CD4-positive, alpha-beta T cell treated with Interleukin-17A for 4 hours (primary cell): Measurements from ENCODE around the gene DLG5.
A peak's percentile ranks its signal among the peaks of the same experiment; 100 is the strongest.

Source experiments
- DNase-seq: peaks from one replicate; pipeline ENCODE4 v3.0.0-alpha.2; 2020; ENCODE audit warnings: mixed read lengths

The DLG5 gene

GRCh38 chr10:77811831-77812430 lies 114.6 kb downstream of the DLG5 start:
- DNase-seq = no peak

GRCh38 chr10:77810446-77811335 lies 115.9 kb downstream of the DLG5 start:
- DNase-seq = no peak

- no peak for DNase-seq
These were observed 117.2 kb downstream of the DLG5 start for GRCh38 chr10:77809336-77809735.

DNA sequence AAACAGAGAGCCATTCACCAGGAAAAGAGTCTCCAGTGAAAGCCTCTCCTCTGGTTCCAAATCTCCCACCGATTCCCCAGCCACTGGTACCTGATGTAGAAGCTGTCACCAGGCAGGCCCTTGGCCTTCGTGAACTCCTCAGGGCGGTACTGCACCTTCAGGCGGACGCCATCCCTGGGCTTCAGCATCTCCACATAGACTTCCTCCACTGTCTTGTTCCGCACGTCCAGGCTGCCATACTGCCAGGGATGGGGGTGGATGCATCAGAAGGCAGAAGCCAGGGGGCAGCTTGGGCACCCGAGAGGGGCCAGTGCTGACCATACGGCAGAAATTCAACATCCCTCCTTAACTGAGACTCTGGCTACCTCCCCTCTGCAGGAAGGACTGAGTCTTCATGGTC lies 118.8 kb downstream of the DLG5 start:
- DNase-seq = no peak

GRCh38 chr10:77806511-77807157 lies 119.9 kb downstream of the DLG5 start:
- DNase-seq = no peak

- DNase-seq = no peak
These were observed 120.9 kb downstream of the DLG5 start for GRCh38 chr10:77805676-77806075.

GRCh38 chr10:77804371-77804770 lies 122.2 kb downstream of the DLG5 start:
- DNase-seq = no peak

DNA sequence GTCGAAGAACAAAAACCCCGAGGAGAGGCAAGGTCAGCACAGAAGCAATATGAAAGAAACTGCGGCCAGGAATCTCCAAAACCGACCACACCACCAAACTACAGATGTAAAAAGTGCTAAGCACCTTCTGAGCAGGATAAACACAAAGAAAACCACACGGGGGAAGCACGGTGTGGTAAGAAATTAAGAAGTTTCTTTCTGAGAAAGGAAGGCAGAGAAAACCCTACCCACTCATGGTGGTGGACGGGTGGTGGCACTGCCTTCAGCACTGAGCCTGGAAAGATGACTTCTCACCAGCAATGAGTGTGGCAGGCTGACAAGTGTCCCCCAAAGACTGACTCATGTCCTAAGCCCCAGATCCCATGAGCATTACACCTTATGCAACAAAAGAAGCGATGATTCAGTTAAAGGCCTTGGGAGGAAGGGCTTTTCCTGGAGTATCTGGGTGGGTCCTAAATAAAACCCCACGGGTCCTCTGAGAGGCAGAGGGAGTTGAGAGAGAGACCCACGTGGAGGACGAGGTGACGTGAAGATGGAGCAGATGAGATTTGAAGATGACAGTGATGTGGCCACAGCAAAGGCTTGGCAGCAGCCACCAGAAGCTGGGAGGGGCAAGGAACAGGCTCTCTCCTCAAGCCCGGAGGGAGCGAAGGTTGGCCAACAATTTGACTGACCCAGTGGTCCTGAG lies 124.9 kb downstream of the DLG5 start:
- DNase-seq = peak; percentile 48

- DNase-seq = no peak
These were observed 125.8 kb downstream of the DLG5 start for GRCh38 chr10:77800738-77801266.

DNA sequence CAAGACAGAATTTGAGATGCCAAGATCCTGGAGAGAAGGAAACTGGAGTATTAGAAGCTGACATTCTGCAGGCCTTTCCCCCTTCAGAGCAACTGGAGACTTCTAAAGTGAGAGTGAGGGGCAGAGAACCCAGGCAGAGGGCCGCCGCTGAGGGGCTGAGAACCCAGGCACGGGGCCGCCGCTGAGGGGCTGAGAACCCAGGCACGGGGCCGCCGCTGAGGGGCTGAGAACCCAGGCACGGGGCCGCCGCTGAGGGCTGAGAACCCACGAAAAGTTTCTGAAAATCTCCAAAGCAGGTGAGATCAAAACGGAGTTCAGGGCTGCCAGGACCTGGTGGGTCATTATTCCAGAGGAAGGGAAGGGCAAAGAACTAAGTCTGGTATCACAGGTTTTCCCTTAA lies 126.2 kb downstream of the DLG5 start:
- no peak for DNase-seq

DNA sequence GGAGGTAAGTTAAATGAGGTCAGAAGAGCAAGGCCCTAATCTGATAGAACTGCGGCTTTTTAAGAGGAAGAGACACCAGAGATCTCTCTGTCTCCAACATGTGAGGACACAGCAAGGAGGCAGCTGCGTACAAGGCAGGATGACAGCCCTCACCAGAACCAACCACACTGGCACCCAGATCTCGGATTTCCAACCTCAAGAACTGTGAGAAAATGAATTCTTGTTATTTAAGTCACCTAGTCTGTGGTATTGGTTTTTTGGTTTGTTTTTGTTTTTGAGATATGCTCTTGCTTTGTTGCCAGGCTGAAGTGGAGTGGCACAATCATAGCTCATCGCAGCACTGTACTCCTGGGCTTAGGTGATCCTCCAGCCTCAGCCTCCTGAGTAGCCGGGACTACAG lies 127.2 kb downstream of the DLG5 start:
- no peak for DNase-seq

- no peak for DNase-seq
These were observed 127.6 kb downstream of the DLG5 start for GRCh38 chr10:77798940-77799339.

GRCh38 chr10:77796311-77796915 lies 130.1 kb downstream of the DLG5 start:
- no peak for DNase-seq

GRCh38 chr10:77795426-77796055 lies 131.0 kb downstream of the DLG5 start:
- no peak for DNase-seq

- no peak for DNase-seq
These were observed 132.1 kb downstream of the DLG5 start for GRCh38 chr10:77794256-77795142.

- DNase-seq = no peak
These were observed 132.7 kb downstream of the DLG5 start for GRCh38 chr10:77793831-77794230.

DNA sequence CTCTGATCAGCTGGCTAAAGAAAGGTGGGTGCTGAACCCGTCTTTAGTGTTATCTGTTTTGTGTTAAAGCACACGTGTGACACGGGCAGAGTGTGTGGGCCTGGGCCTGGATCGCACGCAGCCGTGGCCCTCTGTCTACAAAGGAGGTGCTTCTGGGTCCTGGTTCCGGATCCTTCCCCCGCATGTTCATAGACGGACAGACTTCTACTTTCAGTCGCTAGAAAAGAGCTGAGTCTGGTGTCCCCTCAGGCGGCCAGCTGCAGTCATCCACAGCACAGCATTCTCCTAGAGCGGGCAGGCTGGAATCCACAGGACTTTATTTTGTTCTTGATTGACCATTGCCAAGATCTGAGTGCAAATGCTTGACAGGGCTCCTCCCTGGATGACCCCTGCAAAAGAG lies 134.4 kb downstream of the DLG5 start:
- DNase-seq = no peak

- DNase-seq = no peak
These were observed 135.0 kb downstream of the DLG5 start for GRCh38 chr10:77791506-77791905.

DNA sequence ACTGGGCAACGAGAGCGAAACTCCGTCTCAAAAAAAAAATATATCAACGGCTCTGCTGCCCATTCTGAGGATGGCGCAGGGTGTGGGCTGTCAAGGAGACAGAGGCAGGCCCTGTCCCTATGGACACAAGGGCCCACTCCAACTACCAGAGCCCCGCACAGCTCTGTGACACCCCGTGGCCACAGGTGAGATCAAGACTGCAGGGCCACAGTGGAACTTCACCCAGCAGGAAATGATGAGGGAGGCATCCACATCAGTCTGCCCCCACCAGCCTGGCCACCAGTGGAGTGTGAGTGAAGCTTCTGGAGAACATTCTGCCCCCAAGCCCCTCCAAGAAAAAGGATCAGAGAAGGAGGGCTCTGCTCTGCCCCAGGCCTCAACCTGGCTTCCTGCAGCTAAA lies 136.7 kb downstream of the DLG5 start:
- DNase-seq = no peak

DNA sequence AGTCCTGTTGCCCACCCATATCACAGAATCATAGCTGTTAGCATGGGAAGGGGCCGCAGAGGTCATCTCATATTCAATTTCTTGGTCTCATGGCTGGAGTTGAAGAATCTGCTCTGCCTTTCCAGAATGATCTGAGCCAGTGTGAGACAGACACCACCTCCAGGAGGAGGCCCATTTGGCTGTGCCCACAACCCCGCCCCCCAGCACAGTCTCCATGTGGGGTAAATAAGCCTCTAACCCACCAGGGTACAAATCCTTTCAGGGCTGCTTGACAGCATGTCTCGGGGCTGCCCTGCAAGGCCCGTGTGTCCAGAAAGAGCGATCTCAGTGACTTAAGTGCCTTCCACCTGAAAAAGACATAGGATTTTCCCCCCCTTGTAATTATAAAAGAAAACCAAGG lies 137.5 kb downstream of the DLG5 start:
- DNase-seq = no peak

GRCh38 chr10:77788496-77789010 lies 138.0 kb downstream of the DLG5 start:
- DNase-seq = no peak
